Liver (tissue), 9 donors: Measurements from ENCODE around the gene APBB1IP. TPM values are rescaled to one million over a fixed set of nuclear protein-coding genes. Genes with fewer than 3 reads are reported as not detected.

Experiments used
- DNase-seq: peaks from one replicate; pipeline ENCODE4 v3.0.0-alpha.2; 2017; ENCODE audit warnings: low spot score
- H3K27ac ChIP-seq, 2 donors: one replicate each; pipeline ENCODE4 v1.7.0; 2013; ENCODE audit warnings: inconsistent platforms in 2 of 2, low read length in 2 of 2, control low read depth in 1 of 2, low read depth in 1 of 2, mild to moderate bottlenecking in 1 of 2
- H3K27me3 ChIP-seq, 4 donors: one replicate each; pipeline versions ENCODE4 v1.6.1 to v1.7.0; 2013; ENCODE audit warnings: low read length in 3 of 4, inconsistent platforms in 1 of 4, mild to moderate bottlenecking in 1 of 4, moderate library complexity in 1 of 4; ENCODE audit not compliant: control insufficient read depth in 4 of 4, insufficient read depth in 4 of 4
- H3K36me3 ChIP-seq, 4 donors: one replicate each; pipeline versions ENCODE4 v1.6.1 to v1.7.0; 2013; ENCODE audit warnings: low read length in 3 of 4, mild to moderate bottlenecking in 3 of 4, low read depth in 1 of 4, moderate library complexity in 1 of 4; ENCODE audit not compliant: control insufficient read depth in 4 of 4, insufficient read depth in 3 of 4
- H3K4me1 ChIP-seq, 4 donors: one replicate each; pipeline versions ENCODE4 v1.6.1 to v1.7.0; 2013; ENCODE audit warnings: low read length in 3 of 4, mild to moderate bottlenecking in 3 of 4, moderate library complexity in 1 of 4; ENCODE audit not compliant: control insufficient read depth in 4 of 4, insufficient read depth in 4 of 4
- H3K4me3 ChIP-seq, 3 donors: one replicate each; pipeline versions ENCODE4 v1.6.1 to v1.7.0; 2013; ENCODE audit warnings: low read length in 3 of 3, control low read depth in 1 of 3, low read depth in 1 of 3, mild to moderate bottlenecking in 1 of 3
- H3K9ac ChIP-seq, 2 donors: one replicate each; pipeline ENCODE4 v1.7.0; 2013; ENCODE audit warnings: low read length in 2 of 2, mild to moderate bottlenecking in 2 of 2, moderate library complexity in 2 of 2, control low read depth in 1 of 2, low read depth in 1 of 2
- H3K9me3 ChIP-seq, 4 donors: one replicate each; pipeline versions ENCODE4 v1.6.1 to v1.7.0; 2013; ENCODE audit warnings: low read length in 3 of 4; ENCODE audit not compliant: control insufficient read depth in 4 of 4
- EGR1 ChIP-seq, 2 donors: IDR thresholded peaks; 2 replicates each; pipeline ENCODE4 v1.6.1; 2016 to 2018; ENCODE audit warnings: antibody characterized with exemption in 2 of 2, low read depth in 2 of 2
- FOXA1 ChIP-seq: IDR thresholded peaks from 2 replicates; pipeline ENCODE4 v1.6.1; 2016; ENCODE audit warnings: antibody characterized with exemption
- FOXA2 ChIP-seq: IDR thresholded peaks from 2 replicates; pipeline ENCODE4 v1.6.1; 2016; ENCODE audit warnings: antibody characterized with exemption
- GABPA ChIP-seq, 2 donors: IDR thresholded peaks in 1 of 2; conservative IDR thresholded peaks in 1 of 2; 2 replicates each; pipeline ENCODE4 v1.6.1; 2016; ENCODE audit warnings: antibody characterized with exemption in 2 of 2, mild to moderate bottlenecking in 1 of 2, moderate library complexity in 1 of 2
- HNF4G ChIP-seq: IDR thresholded peaks from 2 replicates; pipeline ENCODE4 v1.6.1; 2016; ENCODE audit warnings: antibody characterized with exemption
- JUND ChIP-seq, 2 donors: IDR thresholded peaks; 2 replicates each; pipeline ENCODE4 v1.6.1; 2016; ENCODE audit warnings: antibody characterized with exemption in 2 of 2
- MAX ChIP-seq: IDR thresholded peaks from 2 replicates; pipeline ENCODE4 v1.6.1; 2016; ENCODE audit warnings: antibody characterized with exemption
- NR2F2 ChIP-seq: IDR thresholded peaks from 2 replicates; pipeline ENCODE4 v1.6.1; 2016; ENCODE audit warnings: antibody characterized with exemption
- RAD21 ChIP-seq, 2 donors: IDR thresholded peaks; 2 replicates each; pipeline ENCODE4 v1.6.1; 2016; ENCODE audit warnings: antibody characterized with exemption in 2 of 2, mild to moderate bottlenecking in 2 of 2
- REST ChIP-seq: IDR thresholded peaks from 2 replicates; pipeline ENCODE4 v1.6.1; 2016; ENCODE audit warnings: antibody characterized with exemption, mild to moderate bottlenecking
- RXRA ChIP-seq, 2 donors: IDR thresholded peaks; 2 replicates each; pipeline ENCODE4 v1.6.1; 2017 to 2018; ENCODE audit warnings: antibody characterized with exemption in 2 of 2, mild to moderate bottlenecking in 1 of 2
- SP1 ChIP-seq: IDR thresholded peaks from 2 replicates; pipeline ENCODE4 v1.6.1; 2018; ENCODE audit warnings: antibody characterized with exemption, mild to moderate bottlenecking
- YY1 ChIP-seq: IDR thresholded peaks from 2 replicates; pipeline ENCODE4 v1.6.1; 2016; ENCODE audit warnings: antibody characterized with exemption, mild to moderate bottlenecking
- WGBS: extraction: QIAGEN DNeasy Blood & Tissue Kit; methylation state at CpG from one replicate; pipeline ENCODE4 v1.1.7; 2013; 5-methylcytosine and 5-hydroxymethylcytosine counted together
- polyA plus RNA-seq, 2 donors: library from polyadenylated mRNA; stranded (reverse) in 1 of 2; unstranded in 1 of 2; fragments of 200-250 nt in 1 of 2; fragments of >200 nt in 1 of 2; fragmentation: Nextera tagmentation in 1 of 2; extraction: Ambion mirVana in 1 of 2; gene quantifications; one replicate each; pipeline versions ENCODE4 v1.2.1 to v1.2.3, GENCODE V29; 2013 to 2015
- total RNA-seq, 2 donors: library from RNA; depleted of rRNA; stranded (reverse); fragments of >200 nt; gene quantifications; one replicate each; pipeline ENCODE4 v1.2.3, GENCODE V29; 2014
- TF ChIP-seq, protein P1 (sequence below): fragments of 150-350 bp; IDR thresholded peaks from 2 replicates; pipeline ENCODE4 v1.5.1; 2017; ENCODE audit warnings: improper control_type of control experiment, low read depth, low read length; ENCODE audit not compliant: missing input control
- donor health status: healthy.
- donor health status: healthy.
- donor health status: healthy.
- donor health status: healthy.
- donor health status: healthy.

Gene APBB1IP
- total and polyA plus RNA-seq, 4 donors: 9.3 to 28.4 (median 12.8) TPM

DNA sequence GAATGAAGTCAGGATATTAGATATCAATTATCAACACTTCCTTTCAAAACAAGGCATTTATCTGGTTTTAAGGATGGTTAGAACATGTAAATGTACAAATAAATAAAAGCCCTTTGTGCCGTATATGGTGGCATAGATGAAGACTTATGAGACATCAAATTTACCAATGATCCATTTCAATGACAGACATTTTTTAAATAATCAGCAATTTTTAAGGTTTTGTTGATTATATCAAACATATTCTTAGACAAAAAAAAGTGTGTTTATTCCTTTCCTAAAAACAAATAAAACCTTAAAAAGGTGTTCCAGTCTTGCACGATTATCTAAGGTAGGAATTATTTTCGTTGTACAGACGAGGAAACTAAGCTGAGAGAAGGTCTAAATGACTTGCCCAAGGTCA, 13.8 kb downstream of the APBB1IP start:
- Histone ChIP-seq H3K4me3 (no peak overlapping the region), H3K27ac (no peak overlapping the region), H3K36me3 (peaks cover 0 to 3% (median 1%) of the 10 kb centered on the region in 4 donors), H3K9ac (no peak overlapping the region), H3K4me1 (peaks cover 0 to 3% (median 0%) of the 10 kb centered on the region in 4 donors), H3K9me3 (no peaks in the 10 kb centered on the region), H3K27me3 (no peaks in the 10 kb centered on the region)
- TF ChIP-seq JUND (IDR thresholded peaks at IDR 0.05) (no peak), RXRA (IDR thresholded peaks at IDR 0.05) (no peak), YY1 (no peak)
- DNase-seq: no peak
- 22% methylated on average over 4 of the region's 4 CpGs for WGBS

GRCh38 chr10:26453850-26454249, 15.7 kb downstream of the APBB1IP start:
- Histone ChIP-seq H3K4me1 (peaks cover 0 to 3% (median 0%) of the 10 kb centered on the region in 4 donors), H3K36me3 (peaks cover 0 to 3% (median under 1%) of the 10 kb centered on the region in 4 donors), H3K4me3 (no peak overlapping the region), H3K27ac (no peak overlapping the region), H3K9ac (no peak overlapping the region), H3K9me3 (no peaks in the 10 kb centered on the region), H3K27me3 (no peaks in the 10 kb centered on the region)
- 97% methylated on average over 2 of the region's 2 CpGs for WGBS
- no peak for TF ChIP-seq FOXA2
- no peak for TF ChIP-seq FOXA1
- no peak for TF ChIP-seq REST
- TF ChIP-seq MAX: no peak
- no peak for TF ChIP-seq RXRA (IDR thresholded peaks at IDR 0.05)
- no peak for TF ChIP-seq EGR1 (IDR thresholded peaks at IDR 0.05; ENCODE audit: low read depth in 2 of 2)
- TF ChIP-seq RAD21 (IDR thresholded peaks at IDR 0.05): no peak
- no peak for TF ChIP-seq HNF4G
- TF ChIP-seq GABPA (IDR thresholded peaks at IDR 0.05 in 1 of 2, conservative IDR thresholded peaks at IDR 0.05 in 1 of 2): no peak
- TF ChIP-seq, protein P1, sequence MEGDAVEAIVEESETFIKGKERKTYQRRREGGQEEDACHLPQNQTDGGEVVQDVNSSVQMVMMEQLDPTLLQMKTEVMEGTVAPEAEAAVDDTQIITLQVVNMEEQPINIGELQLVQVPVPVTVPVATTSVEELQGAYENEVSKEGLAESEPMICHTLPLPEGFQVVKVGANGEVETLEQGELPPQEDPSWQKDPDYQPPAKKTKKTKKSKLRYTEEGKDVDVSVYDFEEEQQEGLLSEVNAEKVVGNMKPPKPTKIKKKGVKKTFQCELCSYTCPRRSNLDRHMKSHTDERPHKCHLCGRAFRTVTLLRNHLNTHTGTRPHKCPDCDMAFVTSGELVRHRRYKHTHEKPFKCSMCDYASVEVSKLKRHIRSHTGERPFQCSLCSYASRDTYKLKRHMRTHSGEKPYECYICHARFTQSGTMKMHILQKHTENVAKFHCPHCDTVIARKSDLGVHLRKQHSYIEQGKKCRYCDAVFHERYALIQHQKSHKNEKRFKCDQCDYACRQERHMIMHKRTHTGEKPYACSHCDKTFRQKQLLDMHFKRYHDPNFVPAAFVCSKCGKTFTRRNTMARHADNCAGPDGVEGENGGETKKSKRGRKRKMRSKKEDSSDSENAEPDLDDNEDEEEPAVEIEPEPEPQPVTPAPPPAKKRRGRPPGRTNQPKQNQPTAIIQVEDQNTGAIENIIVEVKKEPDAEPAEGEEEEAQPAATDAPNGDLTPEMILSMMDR: no peak
- TF ChIP-seq SP1: no peak
- TF ChIP-seq NR2F2: no peak
- no peak for DNase-seq

GRCh38 chr10:26454891-26455290, 16.8 kb downstream of the APBB1IP start:
- 89% methylated on average over 2 of the region's 2 CpGs for WGBS
- DNase-seq: no peak
- Histone ChIP-seq H3K9me3 (no peaks in the 10 kb centered on the region), H3K4me1 (peaks cover 0 to 3% (median 0%) of the 10 kb centered on the region in 4 donors), H3K4me3 (no peak overlapping the region), H3K9ac (no peak overlapping the region), H3K27me3 (no peaks in the 10 kb centered on the region), H3K36me3 (peaks cover 0 to 3% (median 0%) of the 10 kb centered on the region in 4 donors), H3K27ac (no peak overlapping the region)
- TF ChIP-seq JUND (IDR thresholded peaks at IDR 0.05): no peak
- no peak for TF ChIP-seq RAD21 (IDR thresholded peaks at IDR 0.05)
- TF ChIP-seq GABPA (IDR thresholded peaks at IDR 0.05 in 1 of 2, conservative IDR thresholded peaks at IDR 0.05 in 1 of 2): no peak
- TF ChIP-seq FOXA1: no peak
- TF ChIP-seq RXRA (IDR thresholded peaks at IDR 0.05): no peak
